HepG2 (cell line): Measurements from ENCODE around the gene CACNA1C. TPM values are rescaled to one million over a fixed set of nuclear protein-coding genes. Genes with fewer than 3 reads are reported as not detected.

Experiments
- ATAC-seq: fragments of 200-7000 bp; cut with Tn5 transposase; 3 replicates; pipeline ENCODE4 v1.9.1; 2020; ENCODE audit warnings: mild to moderate bottlenecking, moderate library complexity
- BruUV-seq: library from RNA; stranded (reverse); fragments of 400-500 nt; replicated peaks from 2 replicates; lab custom pipeline; 2021; lab: Mats Ljungman, UMichigan
- CTCF ChIA-PET: fragments of 300-600 bp; formaldehyde crosslinking; extraction: SDS; loops from one replicate; lab custom pipeline; 2021; ENCODE audit warnings: low total read pairs, inconsistent platforms, low intra/inter-chr PET ratio; lab: Yijun Ruan, JAX
- POLR2A ChIA-PET: fragments of 350-600 bp; sonication (Branson Sonifier 250); formaldehyde crosslinking; loops from one replicate; lab custom pipeline; 2020; ENCODE audit warnings: antibody characterized with exemption, inconsistent platforms; lab: Yijun Ruan, JAX
- DNase-seq: peaks from one replicate; pipeline ENCODE4 v3.0.0-alpha.2; 2015; ENCODE audit warnings: low spot score
- FAIRE-seq: peaks from 3 replicates; lab custom pipeline; 2011; peaks lifted over from hg19 to GRCh38; lab: Jason Lieb, UNC
- H2AFZ ChIP-seq: one replicate; pipeline ENCODE4 v1.6.1; 2011; ENCODE audit warnings: low read length, inconsistent platforms
- H3K27ac ChIP-seq: fragments of 300-600 bp; 3 replicates; pipeline ENCODE4 v1.8.0; 2011; ENCODE audit warnings: mixed run types, mild to moderate bottlenecking, mixed read lengths, low read length, inconsistent platforms; ENCODE audit not compliant: insufficient read depth; ENCODE audit errors: extremely low read length
- H3K27me3 ChIP-seq, 2 experiments: fragments of 200-600 bp in 1 of 2; 2 replicates in 1 of 2; 3 replicates in 1 of 2; pipeline versions ENCODE4 v1.6.0 to v1.8.0; 2011; ENCODE audit warnings: low read length in 2 of 2, mild to moderate bottlenecking in 2 of 2, moderate library complexity in 2 of 2, inconsistent platforms in 1 of 2; ENCODE audit not compliant: insufficient read depth in 2 of 2, control insufficient read depth in 1 of 2
- H3K36me3 ChIP-seq, 2 experiments: fragments of 200-600 bp in 1 of 2; replicated peaks in 1 of 2; 2 replicates in 1 of 2; 3 replicates in 1 of 2; pipeline versions ENCODE4 v1.5.1 to v1.8.0; 2011; ENCODE audit warnings: low read length in 2 of 2, inconsistent platforms in 1 of 2; ENCODE audit not compliant: insufficient read depth in 2 of 2, control insufficient read depth in 1 of 2
- H3K4me1 ChIP-seq: 2 replicates; pipeline ENCODE4 v1.5.1; 2012; ENCODE audit warnings: low read length, inconsistent platforms; ENCODE audit not compliant: insufficient read depth
- H3K4me2 ChIP-seq: 2 replicates; pipeline ENCODE4 v1.6.0; 2011; ENCODE audit warnings: low read depth, low read length, inconsistent platforms
- H3K4me3 ChIP-seq, 3 experiments: fragments of 200-600 bp in 1 of 3; sonication (generic), shearing (Covaris generic) in 1 of 3; replicated peaks in 1 of 3; 2 replicates each; pipeline ENCODE4 v1.5.1; 2011 to 2016; ENCODE audit warnings: low read length in 3 of 3, inconsistent platforms in 2 of 3, low read depth in 2 of 3, mild to moderate bottlenecking in 2 of 3, control low read depth in 1 of 3, mixed read lengths in 1 of 3; ENCODE audit not compliant: insufficient read depth in 1 of 3
- H3K79me2 ChIP-seq: one replicate; pipeline ENCODE4 v1.6.1; 2011; ENCODE audit warnings: low read length, inconsistent platforms; ENCODE audit not compliant: insufficient read depth
- H3K9ac ChIP-seq: 2 replicates; pipeline ENCODE4 v1.6.0; 2011; ENCODE audit warnings: mild to moderate bottlenecking, low read depth, low read length, inconsistent platforms; ENCODE audit not compliant: insufficient read depth
- H3K9me3 ChIP-seq: 2 replicates; pipeline ENCODE4 v1.5.1; 2012; ENCODE audit warnings: mild to moderate bottlenecking, low read length
- H4K20me1 ChIP-seq: 2 replicates; pipeline ENCODE4 v1.6.0; 2011; ENCODE audit warnings: inconsistent platforms, mild to moderate bottlenecking, low read length, moderate library complexity; ENCODE audit not compliant: insufficient read depth
- ARNTL ChIP-seq: sonication (generic); formaldehyde crosslinking; IDR thresholded peaks from 2 replicates; pipeline ENCODE4 v1.4.0; 2020; ENCODE audit warnings: mild to moderate bottlenecking, missing genetic modification reagents
- ISX ChIP-seq: sonication (generic); formaldehyde crosslinking; conservative IDR thresholded peaks from 2 replicates; pipeline ENCODE4 v1.5.0; 2020; ENCODE audit warnings: missing genetic modification reagents
- KLF16 ChIP-seq, 2 experiments: sonication (generic) in 1 of 2; formaldehyde crosslinking in 1 of 2; IDR thresholded peaks; 2 replicates each; pipeline versions ENCODE4 v1.6.1 to v1.8.0; 2016 to 2023; ENCODE audit warnings: missing genetic modification reagents in 2 of 2, missing compliant biosample characterization in 1 of 2
- SIN3B ChIP-seq: fragments of 150-350 bp; IDR thresholded peaks from 2 replicates; pipeline ENCODE4 v1.6.1; 2014; ENCODE audit warnings: low read length
- TMF1 ChIP-seq: sonication (generic); formaldehyde crosslinking; IDR thresholded peaks from 2 replicates; pipeline ENCODE4 v1.8.1; 2022; ENCODE audit warnings: low read depth, missing genetic modification reagents
- ZNF570 ChIP-seq: sonication (generic); formaldehyde crosslinking; IDR thresholded peaks from 2 replicates; pipeline ENCODE4 v1.4.0; 2020; ENCODE audit warnings: mild to moderate bottlenecking, missing genetic modification reagents, borderline replicate concordance
- WGBS: methylation state at CpG from one replicate; pipeline ENCODE4 v1.1.6; 2017; ENCODE audit warnings: low lambda C conversion rate; 5-methylcytosine and 5-hydroxymethylcytosine counted together
- in situ Hi-C: cut with HindIII; loops from 2 replicates; pipeline ENCODE4 v1.10.0; 2017; ENCODE audit warnings: low pct_unique_long_range_greater_than_20kb; ENCODE audit not compliant: extremely low pct_ligation_motif_present
- intact Hi-C: fragments of 100-400 bp; cut with micrococcal nuclease; formaldehyde crosslinking; loops from one replicate; pipeline ENCODE4 v1.10.0; 2022; ENCODE audit not compliant: unreplicated experiment
- polyA plus RNA-seq, 8 experiments: library from polyadenylated mRNA; depleted of rRNA in 3 of 8; stranded (reverse) in 7 of 8; unstranded in 1 of 8; fragments of >200 nt; fragmentation: Illumina TruSeq in 4 of 8; extraction: Trizol in 4 of 8; gene quantifications; 2 replicates each; pipeline versions ENCODE4 v1.2.1 to v1.2.3, GENCODE V29; 2011 to 2016; ENCODE audit warnings: low read depth in 4 of 8, missing spikeins in 1 of 8, mixed read lengths in 1 of 8; ENCODE audit not compliant: insufficient read depth in 1 of 8
- total RNA-seq, 5 experiments: library from RNA; depleted of rRNA; stranded (reverse); fragments of >200 nt; fragmentation: Illumina TruSeq; extraction: Trizol; gene quantifications; 2 replicates each; pipeline ENCODE4 v1.2.3, GENCODE V29; 2016; ENCODE audit warnings: low read depth in 1 of 5
- TF ChIP-seq, protein P1 (sequence below): sonication (generic); formaldehyde crosslinking; IDR thresholded peaks from 2 replicates; pipeline ENCODE4 v1.5.0; 2020; ENCODE audit warnings: mild to moderate bottlenecking, missing genetic modification reagents
- TF ChIP-seq, protein P2 (sequence below): sonication (generic); formaldehyde crosslinking; IDR thresholded peaks from 2 replicates; pipeline ENCODE4 v1.4.0; 2020; ENCODE audit warnings: missing genetic modification reagents

Gene CACNA1C
- total and polyA plus RNA-seq, 2 of the 13 experiments (the other 11 are each of a cell fraction or from before 2014, with no cell fraction given) = not detected

DNA sequence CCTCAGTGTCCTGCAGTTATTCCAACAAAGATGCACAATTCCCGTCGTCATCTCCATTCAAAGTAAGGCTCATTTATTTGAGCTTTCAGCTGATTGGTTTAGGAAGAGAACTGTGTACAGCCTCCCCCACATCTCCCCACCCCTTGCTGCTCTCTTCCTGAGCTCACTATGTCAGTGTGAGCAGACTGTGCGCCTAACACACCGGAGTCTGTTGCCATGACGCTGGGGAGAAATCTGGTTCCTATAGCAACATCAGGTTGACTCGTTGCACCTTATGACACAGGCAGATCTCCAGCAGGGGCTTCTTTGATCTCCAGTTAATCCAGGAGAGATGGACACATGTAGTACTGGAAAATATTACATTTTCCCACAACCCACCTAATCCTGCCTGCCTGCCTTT, 319.4 kb downstream of the CACNA1C start:
- ATAC-seq (no peak), FAIRE-seq (no peak), DNase-seq (no peak)
- 21% methylated on average over 6 of the region's 6 CpGs for WGBS
- peaks cover 5 to 51% of the 10 kb centered on the region in 2 experiments for H3K27me3 ChIP-seq
- no peak overlapping the region for H3K4me3 ChIP-seq
- ChIA-PET POLR2A (no interaction called here), CTCF (no interaction called here)
- H3K79me2 ChIP-seq = no peaks in the 10 kb centered on the region
- TF ChIP-seq, protein P1, sequence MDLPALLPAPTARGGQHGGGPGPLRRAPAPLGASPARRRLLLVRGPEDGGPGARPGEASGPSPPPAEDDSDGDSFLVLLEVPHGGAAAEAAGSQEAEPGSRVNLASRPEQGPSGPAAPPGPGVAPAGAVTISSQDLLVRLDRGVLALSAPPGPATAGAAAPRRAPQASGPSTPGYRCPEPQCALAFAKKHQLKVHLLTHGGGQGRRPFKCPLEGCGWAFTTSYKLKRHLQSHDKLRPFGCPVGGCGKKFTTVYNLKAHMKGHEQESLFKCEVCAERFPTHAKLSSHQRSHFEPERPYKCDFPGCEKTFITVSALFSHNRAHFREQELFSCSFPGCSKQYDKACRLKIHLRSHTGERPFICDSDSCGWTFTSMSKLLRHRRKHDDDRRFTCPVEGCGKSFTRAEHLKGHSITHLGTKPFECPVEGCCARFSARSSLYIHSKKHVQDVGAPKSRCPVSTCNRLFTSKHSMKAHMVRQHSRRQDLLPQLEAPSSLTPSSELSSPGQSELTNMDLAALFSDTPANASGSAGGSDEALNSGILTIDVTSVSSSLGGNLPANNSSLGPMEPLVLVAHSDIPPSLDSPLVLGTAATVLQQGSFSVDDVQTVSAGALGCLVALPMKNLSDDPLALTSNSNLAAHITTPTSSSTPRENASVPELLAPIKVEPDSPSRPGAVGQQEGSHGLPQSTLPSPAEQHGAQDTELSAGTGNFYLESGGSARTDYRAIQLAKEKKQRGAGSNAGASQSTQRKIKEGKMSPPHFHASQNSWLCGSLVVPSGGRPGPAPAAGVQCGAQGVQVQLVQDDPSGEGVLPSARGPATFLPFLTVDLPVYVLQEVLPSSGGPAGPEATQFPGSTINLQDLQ = no peak
- TF ChIP-seq ZNF570 (CRISPR knock-in tag) (no peak), SIN3B (no peak), KLF16 (CRISPR knock-in tag; IDR thresholded peaks at IDR 0.05) (no peak), ARNTL (CRISPR knock-in tag) (no peak), ISX (CRISPR knock-in tag) (no peak), TMF1 (CRISPR knock-in tag) (no peak)
- TF ChIP-seq, protein P2, sequence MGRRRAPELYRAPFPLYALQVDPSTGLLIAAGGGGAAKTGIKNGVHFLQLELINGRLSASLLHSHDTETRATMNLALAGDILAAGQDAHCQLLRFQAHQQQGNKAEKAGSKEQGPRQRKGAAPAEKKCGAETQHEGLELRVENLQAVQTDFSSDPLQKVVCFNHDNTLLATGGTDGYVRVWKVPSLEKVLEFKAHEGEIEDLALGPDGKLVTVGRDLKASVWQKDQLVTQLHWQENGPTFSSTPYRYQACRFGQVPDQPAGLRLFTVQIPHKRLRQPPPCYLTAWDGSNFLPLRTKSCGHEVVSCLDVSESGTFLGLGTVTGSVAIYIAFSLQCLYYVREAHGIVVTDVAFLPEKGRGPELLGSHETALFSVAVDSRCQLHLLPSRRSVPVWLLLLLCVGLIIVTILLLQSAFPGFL (CRISPR knock-in tag) = no peak
- no peak overlapping the region for H2AFZ ChIP-seq
- intact Hi-C loops (no loop called here), in situ Hi-C loops (no loop called here)
- H3K9ac ChIP-seq = no peak overlapping the region
- H3K9me3 ChIP-seq = no peaks in the 10 kb centered on the region
- H3K27ac ChIP-seq = no peak overlapping the region
- no peaks in the 10 kb centered on the region for H4K20me1 ChIP-seq
- no peaks in the 10 kb centered on the region for H3K36me3 ChIP-seq
- no peaks in the 10 kb centered on the region for H3K4me1 ChIP-seq
- H3K4me2 ChIP-seq = no peak overlapping the region
- no TSS peak for BruUV-seq
